Caco-2 (cell line): ENCODE measurements around the gene GSG1. TPM values are rescaled to one million over a fixed set of nuclear protein-coding genes. Genes with fewer than 3 reads are reported as not detected.

Source experiments
- BruUV-seq: library from RNA; stranded (reverse); fragments of 400-500 nt; replicated peaks from 2 replicates; lab custom pipeline; 2021; lab: Mats Ljungman, UMichigan
- CTCF ChIA-PET: fragments of 300-600 bp; sonication (Branson Sonifier 250); formaldehyde crosslinking; loops from one replicate; lab custom pipeline; 2022; ENCODE audit warnings: antibody characterized with exemption; lab: Charles Lee
- POLR2A ChIA-PET: fragments of 300-600 bp; sonication (Branson Sonifier 250); formaldehyde crosslinking; loops from one replicate; lab custom pipeline; 2022; ENCODE audit warnings: antibody characterized with exemption; lab: Charles Lee
- DNase-seq, 2 experiments: peaks; one replicate each; pipeline versions ENCODE4 v3.0.0 to v3.0.0-alpha.2; 2020 to 2022
- H3K27me3 ChIP-seq: replicated peaks from 2 replicates; pipeline ENCODE4 v1.6.0; 2011; ENCODE audit warnings: low read length; ENCODE audit not compliant: control insufficient read depth, insufficient read depth
- H3K36me3 ChIP-seq: 2 replicates; pipeline ENCODE4 v1.5.1; 2011; ENCODE audit warnings: low read length; ENCODE audit not compliant: control insufficient read depth, insufficient read depth
- H3K4me1 ChIP-seq: fragments of 250-450 bp; sonication (Bioruptor Pico); 2 replicates; pipeline ENCODE4 v1.5.1; 2020; ENCODE audit warnings: mild to moderate bottlenecking
- H3K4me3 ChIP-seq: 2 replicates; pipeline ENCODE4 v1.5.1; 2011; ENCODE audit warnings: low read depth, mild to moderate bottlenecking, control low read depth, low read length
- H3K9me3 ChIP-seq: fragments of 250-450 bp; sonication (Bioruptor Pico); 2 replicates; pipeline ENCODE4 v1.5.1; 2020; ENCODE audit warnings: mild to moderate bottlenecking, moderate library complexity
- H3K27ac Mint-ChIP-seq: one replicate; pipeline ENCODE4 v1.8.0; 2022; ENCODE audit warnings: mixed read lengths; ENCODE audit not compliant: unreplicated experiment
- H3K27me3 Mint-ChIP-seq: one replicate; pipeline ENCODE4 v1.8.0; 2022; ENCODE audit warnings: mixed read lengths; ENCODE audit not compliant: insufficient read depth, unreplicated experiment
- H3K36me3 Mint-ChIP-seq: one replicate; pipeline ENCODE4 v1.8.0; 2022; ENCODE audit warnings: mild to moderate bottlenecking, mixed read lengths; ENCODE audit not compliant: insufficient read depth, unreplicated experiment
- H3K4me1 Mint-ChIP-seq: one replicate; pipeline ENCODE4 v1.8.0; 2022; ENCODE audit warnings: low read depth, mixed read lengths; ENCODE audit not compliant: unreplicated experiment
- H3K4me3 Mint-ChIP-seq: one replicate; pipeline ENCODE4 v1.8.0; 2022; ENCODE audit warnings: mild to moderate bottlenecking, moderate library complexity, mixed read lengths; ENCODE audit not compliant: unreplicated experiment
- H3K9me3 Mint-ChIP-seq: one replicate; pipeline ENCODE4 v1.8.0; 2022; ENCODE audit warnings: mixed read lengths; ENCODE audit not compliant: unreplicated experiment
- CTCF ChIP-seq, 2 experiments: fragments of 200-600 bp in 1 of 2; IDR thresholded peaks; 1 replicate in 1 of 2; 2 replicates in 1 of 2; pipeline versions ENCODE4 v1.5.1 to v1.8.0; 2011 to 2022; ENCODE audit warnings: antibody characterized with exemption in 1 of 2, control low read depth in 1 of 2, inconsistent platforms in 1 of 2, low read depth in 1 of 2, low read length in 1 of 2, mild to moderate bottlenecking in 1 of 2, moderate library complexity in 1 of 2; ENCODE audit not compliant: insufficient read depth in 1 of 2, severe bottlenecking in 1 of 2, unreplicated experiment in 1 of 2
- intact Hi-C: fragments of 100-400 bp; cut with micrococcal nuclease; formaldehyde crosslinking; loops from one replicate; pipeline ENCODE4 v1.10.0; 2022; ENCODE audit not compliant: unreplicated experiment
- total RNA-seq: library from RNA; stranded (reverse); gene quantifications from 2 replicates; pipeline ENCODE4 v1.2.3, GENCODE V29; 2022

Gene GSG1
- total RNA-seq, 1 experiment from 2014 or later, result not detected

GRCh38 chr12:13049816-13050215 lies 53.7 kb downstream of the GSG1 start:
- H3K4me1 Mint-ChIP-seq, result peaks cover 11% of the 10 kb centered on the region
- intact Hi-C loops, result no loop called here
- no peak for DNase-seq
- H3K4me3 Mint-ChIP-seq, result no peak overlapping the region
- H3K27me3 Mint-ChIP-seq, result no peaks in the 10 kb centered on the region
- peaks cover 7% of the 10 kb centered on the region for H3K4me1 ChIP-seq
- H3K9me3 Mint-ChIP-seq, result peaks cover 43% of the 10 kb centered on the region
- H3K36me3 ChIP-seq, result no peaks in the 10 kb centered on the region
- TF ChIP-seq CTCF (IDR thresholded peaks at IDR 0.05; ENCODE audit: insufficient read depth in 1 of 2, low read depth in 1 of 2, low read length in 1 of 2, severe bottlenecking in 1 of 2, unreplicated experiment in 1 of 2), result no peak
- peaks cover 25% of the 10 kb centered on the region for H3K9me3 ChIP-seq
- no peak overlapping the region for H3K27ac Mint-ChIP-seq
- no peak overlapping the region for H3K4me3 ChIP-seq
- ChIA-PET POLR2A (no interaction called here), CTCF (interaction anchor here (0.6 kb wide), 1 partner anchor 163 kb away, joined by 3 read pairs; no protein-coding TSS in a partner anchor)
- no TSS peak for BruUV-seq
- no peaks in the 10 kb centered on the region for H3K27me3 ChIP-seq
- H3K36me3 Mint-ChIP-seq, result peaks cover 9% of the 10 kb centered on the region

GRCh38 chr12:13046964-13047363 lies 56.5 kb downstream of the GSG1 start:
- H3K4me1 Mint-ChIP-seq, result peaks cover 11% of the 10 kb centered on the region
- ChIA-PET POLR2A (no interaction called here), CTCF (interaction anchor here (1.5 kb wide), 1 partner anchor 165 kb away, joined by 4 read pairs; no protein-coding TSS in a partner anchor)
- H3K4me1 ChIP-seq, result peaks cover 7% of the 10 kb centered on the region
- H3K4me3 Mint-ChIP-seq, result no peak overlapping the region
- H3K27ac Mint-ChIP-seq, result no peak overlapping the region
- intact Hi-C loops, result no loop called here
- no peaks in the 10 kb centered on the region for H3K27me3 Mint-ChIP-seq
- no peak for TF ChIP-seq CTCF (IDR thresholded peaks at IDR 0.05; ENCODE audit: insufficient read depth in 1 of 2, low read depth in 1 of 2, low read length in 1 of 2, severe bottlenecking in 1 of 2, unreplicated experiment in 1 of 2)
- no peak for DNase-seq
- BruUV-seq, result no TSS peak
- H3K4me3 ChIP-seq, result no peak overlapping the region
- H3K36me3 ChIP-seq, result no peaks in the 10 kb centered on the region
- H3K9me3 Mint-ChIP-seq, result peaks cover 16% of the 10 kb centered on the region
- peaks cover 6% of the 10 kb centered on the region for H3K36me3 Mint-ChIP-seq
- H3K9me3 ChIP-seq, result peaks cover 1% of the 10 kb centered on the region; the same call in 1 of the 2 replicates
- no peaks in the 10 kb centered on the region for H3K27me3 ChIP-seq

GRCh38 chr12:13045816-13046215 lies 57.7 kb downstream of the GSG1 start:
- Histone ChIP-seq H3K4me3 (no peak overlapping the region), H3K9me3 (no peaks in the 10 kb centered on the region), H3K36me3 (no peaks in the 10 kb centered on the region), H3K27me3 (no peaks in the 10 kb centered on the region), H3K4me1 (peaks cover 7% of the 10 kb centered on the region)
- CTCF ChIA-PET, result interaction anchor here (1.0 kb wide), 1 partner anchor 166 kb away, joined by 3 read pairs; no protein-coding TSS in a partner anchor
- peak overlapping the region; percentile 1 for H3K4me3 Mint-ChIP-seq
- no peak overlapping the region for H3K27ac Mint-ChIP-seq
- H3K27me3 Mint-ChIP-seq, result no peaks in the 10 kb centered on the region
- POLR2A ChIA-PET, result no interaction called here
- no peak for DNase-seq
- peaks cover 11% of the 10 kb centered on the region for H3K9me3 Mint-ChIP-seq
- no peak for TF ChIP-seq CTCF (IDR thresholded peaks at IDR 0.05; ENCODE audit: insufficient read depth in 1 of 2, low read depth in 1 of 2, low read length in 1 of 2, severe bottlenecking in 1 of 2, unreplicated experiment in 1 of 2)
- intact Hi-C loops, result loop anchor here (2.0 kb wide), 1 partner anchor 45 kb away; the partner anchor contains the start of gene HEBP1
- H3K4me1 Mint-ChIP-seq, result peaks cover 15% of the 10 kb centered on the region
- H3K36me3 Mint-ChIP-seq, result peaks cover 6% of the 10 kb centered on the region
- no TSS peak for BruUV-seq
